ENCODE results near the gene PLXNA2.

- TF ChIP-seq POLR2AphosphoS5 (IDR thresholded peaks at IDR 0.05; ENCODE audit: low read depth, low read length) = no peak
- no peak for TF ChIP-seq POLR2A (IDR thresholded peaks at IDR 0.05; ENCODE audit: low read depth, low read length)
- TF ChIP-seq TAF1 (IDR thresholded peaks at IDR 0.05; ENCODE audit: borderline replicate concordance, low read depth, low read length) = no peak
Measured at GRCh38 chr1:208081972-208082371, 162.2 kb downstream of the PLXNA2 start.

All from GM12892 (cell line).